ENCODE results near the gene CASTOR2. TPM values are rescaled to one million over a fixed set of nuclear protein-coding genes. Genes with fewer than 3 reads are reported as not detected.

Gene CASTOR2
- total RNA-seq, 1 experiment from 2014 or later, result 26.5 TPM

GRCh38 chr7:75028299-75028698 is 63.8 kb downstream of the CASTOR2 start:
- Histone ChIP-seq H2BK5ac (ENCODE audit: insufficient read length, low read length) (no peak overlapping the region), H3K9me3 (ENCODE audit: control insufficient read depth, low read depth, low read length) (no peaks in the 10 kb centered on the region), H4K91ac (ENCODE audit: insufficient read length, low read depth, low read length) (no peak overlapping the region), H2BK120ac (ENCODE audit: low read depth, low read length, poor library complexity, severe bottlenecking) (no peak overlapping the region), H2AFZ (ENCODE audit: low read length) (no peak overlapping the region), H3K56ac (ENCODE audit: insufficient read length, low read depth, low read length) (no peak overlapping the region), H3T11ph (ENCODE audit: low read length) (no peak overlapping the region), H3K9ac (ENCODE audit: extremely low read depth, insufficient read length, low read length) (no peak overlapping the region), H3K18ac (ENCODE audit: insufficient read length, low read depth, low read length) (no peak overlapping the region), H2AK5ac (ENCODE audit: insufficient read length, low read length) (no peak overlapping the region), H2BK20ac (ENCODE audit: low read depth, low read length, poor library complexity, severe bottlenecking) (no peak overlapping the region), H4K20me1 (ENCODE audit: control insufficient read depth, insufficient read depth, insufficient read length) (no peaks in the 10 kb centered on the region), H3K4me2 (ENCODE audit: insufficient read depth, insufficient read length, low read length) (no peak overlapping the region), H3K23ac (ENCODE audit: insufficient read length, low read depth, low read length) (no peak overlapping the region), H3K4me1 (ENCODE audit: insufficient read depth, low read length) (no peaks in the 10 kb centered on the region), H3K79me1 (ENCODE audit: insufficient read depth, low read depth, low read length, poor library complexity, severe bottlenecking) (no peaks in the 10 kb centered on the region), H3K79me2 (ENCODE audit: insufficient read depth, low read length) (no peaks in the 10 kb centered on the region), H3K27me3 (ENCODE audit: insufficient read depth, low read length) (no peaks in the 10 kb centered on the region), H2BK12ac (ENCODE audit: insufficient read length, low read depth, low read length) (no peak overlapping the region), H3K14ac (ENCODE audit: insufficient read depth, low read length) (no peak overlapping the region), H2BK15ac (ENCODE audit: low read depth, low read length) (no peak overlapping the region), H3K4ac (ENCODE audit: low read depth, low read length) (no peak overlapping the region), H3K27ac (ENCODE audit: insufficient read length, low read depth, low read length) (no peak overlapping the region), H4K8ac (replicated peaks; ENCODE audit: insufficient read length, low read depth, low read length) (no peak overlapping the region), H4K5ac (ENCODE audit: insufficient read length, low read depth, low read length) (no peak overlapping the region), H3K23me2 (ENCODE audit: insufficient read length, low read depth, low read length, poor library complexity, severe bottlenecking) (peaks cover 3% of the 10 kb centered on the region)
- no peak for DNase-seq
- no CpG with 5 or more reads among the region's 9 CpGs for WGBS (ENCODE audit: extremely low coverage, insufficient read length, low lambda C conversion rate)
- Mint-ChIP-seq H3K27me3 (ENCODE audit: low read depth) (no peaks in the 10 kb centered on the region), H3K4me1 (peaks cover 0 to 5% of the 10 kb centered on the region in 2 experiments; a peak in 1 of 4 replicates), H3K9me3 (no peaks in the 10 kb centered on the region), H3K36me3 (ENCODE audit: insufficient read depth in 1 of 3, low read depth in 3 of 3) (peaks cover 2 to 24% (median 18%) of the 10 kb centered on the region in 3 experiments; a peak in 6 of 7 replicates), H3K4me3 (no peak overlapping the region), H3K27ac (peak overlapping the region; percentile 43 to 78 (median 69); a peak in 3 of 7 replicates)
- TF ChIP-seq CTCF (conservative IDR thresholded peaks at IDR 0.05), result no peak

All from H9 (cell line).